TTC549 (cell line): Measurements from ENCODE around the gene F2RL1.
"Not testable (repeated sequence)": the region's sequence is repeated elsewhere in the genome, so short reads cannot be mapped to it uniquely, and the experiment has no call there.

Experiments
- FAIRE-seq: peaks from 2 replicates; lab custom pipeline; 2012; peaks lifted over from hg19 to GRCh38; lab: Jason Lieb, UNC

The F2RL1 gene, protein sequence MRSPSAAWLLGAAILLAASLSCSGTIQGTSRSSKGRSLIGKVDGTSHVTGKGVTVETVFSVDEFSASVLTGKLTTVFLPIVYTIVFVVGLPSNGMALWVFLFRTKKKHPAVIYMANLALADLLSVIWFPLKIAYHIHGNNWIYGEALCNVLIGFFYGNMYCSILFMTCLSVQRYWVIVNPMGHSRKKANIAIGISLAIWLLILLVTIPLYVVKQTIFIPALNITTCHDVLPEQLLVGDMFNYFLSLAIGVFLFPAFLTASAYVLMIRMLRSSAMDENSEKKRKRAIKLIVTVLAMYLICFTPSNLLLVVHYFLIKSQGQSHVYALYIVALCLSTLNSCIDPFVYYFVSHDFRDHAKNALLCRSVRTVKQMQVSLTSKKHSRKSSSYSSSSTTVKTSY

DNA sequence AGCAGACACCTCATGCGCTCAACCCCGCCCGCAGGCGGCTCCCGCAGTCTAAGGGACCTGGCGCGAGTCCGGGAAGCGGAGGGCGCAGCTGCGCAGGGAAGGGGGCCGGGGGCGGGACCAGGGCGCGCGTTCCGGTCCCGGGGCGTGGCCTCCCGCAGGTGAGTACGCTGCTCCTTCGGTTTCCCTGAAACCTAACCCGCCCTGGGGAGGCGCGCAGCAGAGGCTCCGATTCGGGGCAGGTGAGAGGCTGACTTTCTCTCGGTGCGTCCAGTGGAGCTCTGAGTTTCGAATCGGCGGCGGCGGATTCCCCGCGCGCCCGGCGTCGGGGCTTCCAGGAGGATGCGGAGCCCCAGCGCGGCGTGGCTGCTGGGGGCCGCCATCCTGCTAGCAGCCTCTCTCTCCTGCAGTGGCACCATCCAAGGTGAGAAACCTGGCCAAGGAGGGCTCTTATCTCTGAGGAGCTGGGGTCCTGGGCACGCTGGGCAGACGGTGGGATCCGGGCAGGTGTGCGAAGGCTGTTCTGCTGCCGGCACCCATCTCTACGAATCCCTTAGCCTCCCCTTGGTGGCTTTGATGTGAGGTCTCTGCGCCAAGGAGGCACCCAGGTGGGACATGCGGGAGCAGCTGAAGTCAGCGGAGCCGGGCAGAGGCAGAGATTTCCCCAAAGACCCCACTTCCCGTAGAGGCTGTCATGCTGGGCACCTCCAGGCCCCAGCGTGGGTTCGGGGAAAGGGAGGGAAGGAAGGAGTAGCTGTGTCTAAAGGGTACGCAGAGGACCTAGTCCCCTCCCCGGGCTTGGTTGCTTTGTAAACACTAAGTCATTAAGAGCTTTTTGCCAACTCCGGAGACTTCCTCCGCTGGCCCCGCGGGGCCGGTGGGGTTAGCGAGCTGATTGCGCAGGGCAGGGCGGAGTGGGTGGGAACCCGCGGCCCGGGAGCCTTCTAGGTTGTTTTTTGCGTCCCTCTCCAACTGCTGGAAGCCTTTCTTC lies at the start of gene F2RL1:
TSS of gene F2RL1 (plus strand) at position 187 of the 988 bp plus-strand sequence. CDS start at position 340, 153 bp downstream.
- FAIRE-seq = no peak

DNA sequence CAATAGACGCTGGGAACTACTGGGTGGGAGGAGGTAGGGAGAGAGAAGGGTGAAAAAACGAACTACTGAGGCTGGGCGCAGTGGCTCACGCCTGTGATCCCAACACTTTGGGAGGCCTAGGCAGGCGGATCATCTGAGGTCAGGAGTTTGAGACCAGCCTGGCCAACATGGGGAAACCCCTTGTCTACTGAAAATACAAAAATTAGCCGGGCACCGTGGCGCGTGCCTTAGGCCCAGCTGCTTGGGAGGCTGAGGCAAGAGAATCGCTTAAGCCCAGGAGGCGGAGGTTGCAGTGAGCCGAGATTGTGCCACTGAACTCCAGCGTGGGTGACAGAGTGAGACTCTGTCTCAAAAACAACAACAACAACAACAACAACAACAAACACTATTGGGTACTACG lies 47.8 kb upstream of the F2RL1 start:
- FAIRE-seq = not testable (repeated sequence)

DNA sequence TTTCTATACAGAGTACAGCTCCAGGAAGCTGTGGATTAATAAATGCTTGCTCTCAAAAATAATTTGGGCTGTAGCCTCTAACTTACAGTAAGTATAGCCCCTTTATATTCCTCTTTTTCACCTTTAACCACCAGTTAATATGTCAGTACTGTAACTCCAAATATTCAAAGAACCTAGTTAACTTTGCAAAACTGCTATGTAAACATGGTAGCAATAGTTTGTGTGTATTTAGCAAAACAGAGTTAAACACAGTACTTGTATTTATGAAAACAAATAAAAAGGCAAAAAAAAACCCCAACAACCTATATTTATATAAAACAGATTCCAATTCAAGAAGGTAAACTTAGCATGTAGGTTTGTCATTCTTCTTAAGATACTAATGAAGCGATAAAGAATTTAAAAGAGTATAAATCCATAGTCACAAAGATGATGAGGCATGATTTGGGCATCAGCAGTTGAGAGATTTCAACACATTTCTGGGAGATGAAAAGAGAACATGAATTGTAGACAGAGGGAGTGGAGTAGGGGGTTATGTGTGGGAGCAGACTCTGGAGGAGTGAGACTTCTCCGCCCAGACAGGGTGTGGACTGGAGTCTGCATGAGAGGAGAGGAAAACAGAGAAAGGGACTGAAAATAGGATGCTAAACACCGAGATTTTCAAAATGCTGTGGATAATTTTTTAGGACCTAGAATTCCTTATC lies 47.0 kb upstream of the F2RL1 start:
- peak; percentile 28 for FAIRE-seq

DNA sequence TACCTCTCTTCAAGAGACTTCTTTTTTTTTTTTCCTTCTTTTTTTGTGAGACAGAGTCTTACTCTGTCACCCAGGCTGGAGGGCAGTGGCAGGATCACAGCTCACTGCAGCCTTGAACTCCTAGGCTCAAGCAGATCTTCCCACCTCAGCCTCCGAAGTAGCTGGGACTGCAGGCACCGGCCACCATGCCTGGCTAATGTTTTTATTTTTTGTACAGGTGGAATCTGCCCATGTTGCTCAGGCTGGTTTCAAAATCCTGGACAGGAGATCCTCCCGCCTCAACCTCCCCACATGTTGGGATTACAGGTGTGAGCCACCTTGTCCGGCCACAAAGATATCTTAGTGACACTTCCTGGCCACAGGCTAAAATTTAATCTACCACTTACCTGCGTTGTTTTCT lies 42.9 kb upstream of the F2RL1 start:
- FAIRE-seq = no peak

GRCh38 chr5:76776391-76776790 lies 42.4 kb upstream of the F2RL1 start:
- FAIRE-seq = no peak

- not testable (repeated sequence) for FAIRE-seq
These were observed 38.2 kb upstream of the F2RL1 start for GRCh38 chr5:76780616-76781015.

GRCh38 chr5:76781775-76782174 lies 37.1 kb upstream of the F2RL1 start:
- FAIRE-seq = no peak

DNA sequence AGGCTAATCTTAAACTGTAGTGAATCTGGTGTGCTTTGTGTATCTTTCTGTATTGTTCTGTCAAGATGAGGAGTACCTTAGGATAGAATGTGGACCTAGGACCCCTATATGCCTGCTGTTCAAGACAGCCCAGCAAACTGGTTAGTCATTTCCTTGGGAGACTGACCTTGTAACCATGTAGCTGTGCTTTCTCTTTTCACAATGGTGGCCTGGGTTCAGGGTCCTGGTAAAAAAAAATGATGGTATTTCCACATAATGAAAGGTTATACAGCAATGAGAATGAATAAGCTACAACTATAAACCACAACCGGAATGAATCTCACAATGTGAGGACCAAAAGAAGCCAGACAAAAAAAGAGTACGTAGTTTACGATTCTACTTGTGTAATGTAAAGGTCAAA lies 36.4 kb upstream of the F2RL1 start:
- FAIRE-seq = no peak

GRCh38 chr5:76787237-76787636 lies 31.6 kb upstream of the F2RL1 start:
- FAIRE-seq = no peak

DNA sequence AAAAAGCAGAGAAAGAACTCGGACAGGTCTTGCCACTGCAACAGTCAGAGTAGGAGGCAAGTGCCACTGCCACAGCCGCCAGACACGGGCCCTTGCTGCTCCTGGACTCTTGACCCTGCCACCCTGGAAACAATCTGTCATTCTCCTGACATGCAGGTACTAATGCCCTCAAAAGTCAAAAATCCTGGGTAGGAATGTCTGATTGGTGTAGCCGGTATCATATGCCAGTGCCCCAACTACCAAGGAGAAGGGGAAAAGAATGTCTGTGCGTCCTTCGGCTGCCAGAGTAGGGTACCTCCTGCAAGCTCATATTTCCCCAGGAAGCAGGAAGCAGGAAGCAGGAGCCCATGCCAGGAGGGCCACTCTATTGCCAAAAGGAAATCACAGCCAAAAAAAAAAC lies 30.5 kb upstream of the F2RL1 start:
- no peak for FAIRE-seq

- not testable (repeated sequence) for FAIRE-seq
These were observed 29.6 kb upstream of the F2RL1 start for GRCh38 chr5:76789275-76789674.

DNA sequence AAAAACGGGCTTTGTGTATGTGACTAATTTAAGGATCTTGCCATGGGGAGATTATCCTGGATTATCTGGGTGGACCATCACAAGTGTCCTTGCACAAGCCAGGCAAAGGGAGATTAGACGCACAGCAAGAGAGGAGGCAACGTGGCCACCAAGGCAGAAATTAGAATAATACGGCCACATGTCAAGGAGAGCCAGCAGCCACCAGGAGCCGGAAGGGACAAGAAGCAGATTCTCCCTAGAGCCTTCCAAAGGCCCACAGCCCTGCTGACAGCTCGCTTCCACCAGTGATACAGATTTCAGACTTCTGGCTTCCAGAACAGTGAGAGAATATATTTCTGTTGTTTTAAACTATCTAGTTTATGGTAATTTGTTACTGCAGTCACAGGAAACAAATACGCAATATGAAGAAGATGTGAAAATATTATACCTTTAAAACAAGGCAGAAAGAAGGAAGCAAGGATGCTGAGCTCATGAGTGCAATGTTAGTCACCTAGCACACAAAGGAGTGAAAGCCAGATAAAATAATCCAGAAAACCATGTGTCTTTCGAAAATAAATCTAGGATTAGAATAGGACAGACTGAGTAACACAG lies 28.7 kb upstream of the F2RL1 start:
- FAIRE-seq = no peak

DNA sequence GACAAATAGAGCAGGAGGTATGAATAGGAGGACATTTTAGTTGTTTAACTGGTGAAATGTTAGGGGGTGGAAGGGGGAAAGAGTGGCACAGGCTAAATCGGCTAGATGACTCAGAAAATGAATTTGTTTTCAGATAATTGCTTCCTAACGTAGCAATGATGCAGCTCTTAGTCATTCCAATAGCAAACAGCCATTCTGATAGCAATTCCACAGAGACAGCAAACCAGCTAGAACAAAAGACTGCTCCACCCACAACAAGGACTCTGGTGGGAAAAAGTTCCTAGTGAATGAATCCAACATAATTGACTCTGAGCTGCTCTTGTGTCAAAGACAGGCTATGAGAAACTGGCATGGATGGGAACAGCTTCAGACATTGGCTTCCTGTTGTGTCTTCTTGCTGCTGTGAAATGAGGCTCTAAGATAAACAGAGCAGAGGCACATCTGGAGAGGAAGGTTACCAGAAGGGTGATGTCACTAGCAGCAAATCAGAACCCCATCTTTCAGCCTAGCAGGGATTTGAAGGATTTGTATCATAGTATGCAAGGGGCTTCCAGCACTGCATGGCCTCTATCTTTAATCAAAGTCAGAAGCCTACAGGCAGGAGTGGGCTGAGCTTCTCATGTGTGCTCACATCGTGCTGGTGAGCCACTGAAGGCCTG lies 28.1 kb upstream of the F2RL1 start:
- FAIRE-seq = peak; percentile 89

DNA sequence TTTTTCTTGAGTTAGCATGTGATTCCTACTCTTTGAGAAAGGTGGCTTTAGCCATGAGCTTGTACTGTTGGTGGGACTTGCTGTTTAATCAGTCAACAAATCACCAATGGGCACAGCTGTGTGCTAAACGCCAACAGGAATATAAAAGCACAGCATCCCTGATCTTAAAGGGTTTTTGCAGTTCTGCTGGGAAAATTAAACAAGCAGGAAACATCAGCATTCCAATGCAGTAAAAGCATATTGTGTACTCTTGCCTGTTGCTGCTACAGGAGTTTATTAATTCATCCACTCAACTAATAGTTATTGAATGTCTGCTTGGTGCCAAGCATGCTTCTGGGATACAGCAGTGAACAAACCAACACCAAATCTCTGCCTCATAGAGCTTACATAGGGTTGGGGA lies 27.4 kb upstream of the F2RL1 start:
- FAIRE-seq = no peak

GRCh38 chr5:76794871-76795270 lies 24.0 kb upstream of the F2RL1 start:
- no peak for FAIRE-seq

- no peak for FAIRE-seq
These were observed 19.2 kb upstream of the F2RL1 start for GRCh38 chr5:76799588-76799987.

- FAIRE-seq = no peak
These were observed 18.3 kb upstream of the F2RL1 start for GRCh38 chr5:76800579-76800978.

DNA sequence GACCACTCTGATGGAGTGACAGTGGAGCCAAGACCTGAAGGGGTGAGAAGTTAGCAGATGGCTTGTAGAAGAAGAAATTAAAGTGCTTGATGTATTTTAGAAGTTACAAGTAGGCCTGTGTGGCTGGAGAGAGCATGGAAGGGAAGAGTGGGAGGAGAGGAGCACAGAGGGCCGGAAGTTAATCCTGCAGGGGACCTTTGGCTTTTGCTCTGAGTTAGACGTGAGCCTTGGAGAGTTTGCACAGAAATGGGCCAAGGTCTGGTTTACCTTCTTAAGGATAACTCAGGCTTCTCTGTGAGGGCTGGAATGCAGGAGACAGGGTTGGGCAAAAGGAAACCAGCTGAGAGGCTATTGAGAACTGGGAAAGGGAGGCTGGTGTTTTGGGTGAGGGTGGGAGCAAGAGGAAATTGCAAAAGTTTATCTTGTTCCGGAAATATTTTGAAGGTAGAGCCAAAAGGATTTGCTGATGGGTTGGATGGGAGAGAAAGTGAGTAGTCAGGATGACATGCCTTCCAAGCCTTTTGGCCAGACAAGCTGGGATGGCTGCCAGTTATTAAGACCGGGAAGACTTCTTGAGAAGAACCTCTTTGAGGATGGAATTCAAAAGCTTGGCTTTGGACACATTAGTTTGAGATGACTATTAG lies 17.5 kb upstream of the F2RL1 start:
- no peak for FAIRE-seq

GRCh38 chr5:76801803-76802195 lies 17.0 kb upstream of the F2RL1 start:
- no peak for FAIRE-seq

DNA sequence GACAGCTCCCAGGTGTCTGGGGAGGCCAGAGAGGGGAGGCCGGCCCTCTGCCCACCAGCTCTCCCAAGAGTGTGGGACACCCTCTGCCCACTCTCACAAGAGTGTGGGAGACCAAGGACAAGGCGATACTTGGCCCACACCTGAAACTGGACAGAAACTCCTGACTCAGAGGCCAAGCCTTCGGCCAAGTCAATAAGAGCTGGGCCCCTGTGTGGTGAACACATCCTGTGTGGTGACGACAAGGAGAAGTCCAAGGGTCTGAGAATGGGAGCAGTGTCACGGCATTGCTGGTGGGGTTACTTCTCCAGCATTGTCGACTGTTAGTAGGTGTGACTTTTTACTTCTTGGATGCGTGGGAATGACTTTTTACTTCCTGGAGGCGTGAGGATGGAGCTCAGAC lies 14.6 kb upstream of the F2RL1 start:
- no peak for FAIRE-seq
